ENCODE data around the gene DTX3. TPM values are rescaled to one million over a fixed set of nuclear protein-coding genes. Genes with fewer than 3 reads are reported as not detected.

DTX3 gene
- total RNA-seq, 3 donors from 2014 or later, result 3.0 to 35.1 (median 25.9) TPM

GRCh38 chr12:57571926-57572762 lies 32.5 kb upstream of the DTX3 start:
- Histone ChIP-seq H3K4me1 (no peaks in the 10 kb centered on the region), H3K4me3 (no peak overlapping the region), H3K27ac (no peak overlapping the region), H3K27me3 (no peaks in the 10 kb centered on the region), H3K36me3 (no peaks in the 10 kb centered on the region), H3K9me3 (no peaks in the 10 kb centered on the region)
- TF ChIP-seq POLR2A (IDR thresholded peaks at IDR 0.05) (no peak), CTCF (IDR thresholded peaks at IDR 0.05) (no peak), POLR2AphosphoS5 (IDR thresholded peaks at IDR 0.05) (no peak)
- intact Hi-C loops (cut with DNase I; ENCODE audit: low total_unique reads), result no loop called here
- no peak for DNase-seq (ENCODE audit: low spot score in 2 of 2)

- Histone ChIP-seq H3K27ac (no peak overlapping the region), H3K4me3 (no peak overlapping the region), H3K4me1 (no peaks in the 10 kb centered on the region), H3K36me3 (no peaks in the 10 kb centered on the region), H3K9me3 (no peaks in the 10 kb centered on the region), H3K27me3 (no peaks in the 10 kb centered on the region)
- intact Hi-C loops (cut with DNase I; ENCODE audit: low total_unique reads), result no loop called here
- no peak for DNase-seq (ENCODE audit: low spot score in 2 of 2)
- TF ChIP-seq CTCF (IDR thresholded peaks at IDR 0.05) (no peak), POLR2AphosphoS5 (IDR thresholded peaks at IDR 0.05) (no peak), POLR2A (IDR thresholded peaks at IDR 0.05) (no peak)
Measured at GRCh38 chr12:57574795-57575194, 29.8 kb upstream of the DTX3 start.

DNA sequence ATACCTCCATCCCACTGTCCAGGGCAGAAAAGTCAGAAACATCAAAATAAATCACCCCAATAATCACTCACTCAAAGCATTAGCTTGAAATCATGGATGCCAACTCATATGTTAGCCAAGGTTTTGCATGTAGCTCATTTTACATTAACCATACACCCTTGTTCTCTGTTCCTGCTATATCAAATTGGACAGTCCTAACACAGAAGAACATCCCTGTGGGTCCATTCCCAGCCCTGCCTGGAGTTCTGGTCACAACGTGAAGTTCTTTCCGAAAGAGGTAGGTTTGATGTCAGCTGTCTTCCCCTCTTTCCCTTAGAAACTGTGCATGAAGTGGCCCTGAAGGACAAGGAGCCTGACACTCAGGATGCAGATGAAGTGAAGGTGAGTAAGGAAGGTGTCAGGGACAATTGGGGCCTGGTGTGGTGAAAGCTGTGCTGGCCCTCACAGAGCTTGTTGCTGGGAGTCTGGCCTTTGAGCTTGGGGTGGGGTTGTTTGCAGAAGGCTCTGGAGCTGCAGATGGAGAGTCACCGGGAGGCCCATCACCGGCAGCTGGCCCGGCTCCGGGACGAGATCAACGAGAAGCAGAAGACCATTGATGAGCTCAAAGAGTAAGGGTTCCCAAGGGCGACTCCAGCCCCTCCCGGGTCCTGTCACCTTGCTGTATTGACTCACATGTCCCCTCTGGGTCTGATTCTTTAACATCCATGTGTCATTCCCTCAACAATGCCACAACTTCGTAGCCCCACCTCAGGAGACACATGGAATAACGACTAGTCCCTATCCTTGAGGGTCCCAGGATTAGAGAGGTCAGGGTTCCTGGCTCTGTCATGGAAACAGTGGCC lies 28.6 kb upstream of the DTX3 start:
- Histone ChIP-seq H3K27me3 (no peaks in the 10 kb centered on the region), H3K27ac (no peak overlapping the region), H3K9me3 (no peaks in the 10 kb centered on the region), H3K36me3 (no peaks in the 10 kb centered on the region), H3K4me1 (no peaks in the 10 kb centered on the region), H3K4me3 (no peak overlapping the region)
- peak in 1 of 2 donors; percentile 36 for DNase-seq (ENCODE audit: low spot score in 2 of 2)
- intact Hi-C loops (cut with DNase I; ENCODE audit: low total_unique reads), result no loop called here
- no peak for TF ChIP-seq CTCF (IDR thresholded peaks at IDR 0.05)
- TF ChIP-seq POLR2AphosphoS5 (IDR thresholded peaks at IDR 0.05), result no peak
- no peak for TF ChIP-seq POLR2A (IDR thresholded peaks at IDR 0.05)

DNA sequence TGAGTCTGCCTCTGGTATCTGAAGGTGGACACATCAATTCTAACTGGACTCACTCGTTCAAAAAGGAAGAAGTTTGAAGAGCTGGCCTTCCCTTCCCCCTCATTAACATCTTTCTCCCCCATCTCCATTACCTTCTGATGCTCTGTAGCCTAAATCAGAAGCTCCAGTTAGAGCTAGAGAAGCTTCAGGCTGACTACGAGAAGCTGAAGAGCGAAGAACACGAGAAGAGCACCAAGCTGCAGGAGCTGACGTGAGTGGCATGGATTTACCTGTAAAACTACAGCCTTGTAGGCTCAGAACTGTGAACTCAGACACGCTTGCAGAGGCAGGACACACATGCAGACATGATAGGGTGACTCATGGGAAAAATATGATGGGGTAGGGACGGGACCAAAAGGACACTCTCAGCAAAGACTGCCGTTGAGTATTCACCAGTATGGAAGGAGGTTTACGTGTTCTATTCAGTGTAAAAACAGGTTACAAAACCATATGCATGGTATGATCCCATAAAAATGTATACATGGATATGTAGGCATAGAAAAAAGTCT lies 27.9 kb upstream of the DTX3 start:
- no peak for DNase-seq (ENCODE audit: low spot score in 2 of 2)
- no peak overlapping the region for H3K4me3 ChIP-seq
- no peaks in the 10 kb centered on the region for H3K36me3 ChIP-seq
- H3K27me3 ChIP-seq, result no peaks in the 10 kb centered on the region
- TF ChIP-seq CTCF (IDR thresholded peaks at IDR 0.05) (no peak), POLR2AphosphoS5 (IDR thresholded peaks at IDR 0.05) (no peak), POLR2A (IDR thresholded peaks at IDR 0.05) (no peak)
- H3K9me3 ChIP-seq, result no peaks in the 10 kb centered on the region
- intact Hi-C loops (cut with DNase I; ENCODE audit: low total_unique reads), result no loop called here
- H3K27ac ChIP-seq, result no peak overlapping the region
- no peaks in the 10 kb centered on the region for H3K4me1 ChIP-seq

All from breast epithelium (tissue), 4 donors.